HEK293 (cell line): ENCODE data around the gene BTBD16.
A peak's percentile ranks its signal among the peaks of the same experiment; 100 is the strongest.

Source experiments
- CTCF ChIA-PET: fragments of 350-600 bp; formaldehyde crosslinking; extraction: SDS; loops from one replicate; lab custom pipeline; 2021; ENCODE audit warnings: antibody characterized with exemption; lab: Yijun Ruan, JAX
- POLR2A ChIA-PET: fragments of 300-600 bp; formaldehyde crosslinking; extraction: SDS; loops from one replicate; lab custom pipeline; 2020; ENCODE audit warnings: antibody characterized with exemption, inconsistent platforms; lab: Yijun Ruan, JAX
- H3K27ac ChIP-seq: fragments of 200-500 bp; sonication (Bioruptor generic); 2 replicates; pipeline ENCODE4 v1.5.1; 2014; ENCODE audit warnings: low read depth, low read length, control low read depth, inconsistent platforms; ENCODE audit errors: extremely low read depth
- H3K36me3 ChIP-seq, 2 experiments: fragments of 200-500 bp in 1 of 2; sonication (Bioruptor generic) in 1 of 2; 1 replicate in 1 of 2; 2 replicates in 1 of 2; pipeline ENCODE4 v1.5.1; 2014 to 2017; ENCODE audit warnings: inconsistent platforms in 2 of 2, low read length in 2 of 2; ENCODE audit not compliant: control insufficient read depth in 2 of 2, insufficient read depth in 1 of 2
- H3K4me1 ChIP-seq: fragments of 200-500 bp; sonication (Bioruptor generic); 2 replicates; pipeline ENCODE4 v1.5.1; 2014; ENCODE audit warnings: mild to moderate bottlenecking, low read length, inconsistent platforms; ENCODE audit not compliant: control insufficient read depth, insufficient read depth
- H3K4me3 ChIP-seq: 2 replicates; pipeline ENCODE4 v1.5.1; 2011; ENCODE audit warnings: low read depth, mild to moderate bottlenecking, control low read depth, low read length, moderate library complexity
- H3K9me3 ChIP-seq: fragments of 200-500 bp; sonication (Bioruptor generic); 2 replicates; pipeline ENCODE4 v1.5.1; 2014; ENCODE audit warnings: low read depth, low read length, inconsistent platforms; ENCODE audit not compliant: control insufficient read depth, insufficient read depth
- KLF7 ChIP-seq: fragments of 450-650 bp; formaldehyde crosslinking; IDR thresholded peaks from 2 replicates; pipeline ENCODE4 v1.5.1; 2016; ENCODE audit warnings: missing biosample characterization, missing genetic modification characterization, borderline replicate concordance
- RBAK ChIP-seq: fragments of 450-650 bp; formaldehyde crosslinking; IDR thresholded peaks from 2 replicates; pipeline ENCODE4 v1.5.1; 2016; ENCODE audit warnings: missing biosample characterization, missing genetic modification characterization
- SCRT1 ChIP-seq: fragments of 450-650 bp; formaldehyde crosslinking; IDR thresholded peaks from 2 replicates; pipeline ENCODE4 v1.5.1; 2016; ENCODE audit warnings: missing biosample characterization, missing genetic modification characterization, borderline replicate concordance
- TCF7L2 ChIP-seq: IDR thresholded peaks from 2 replicates; pipeline ENCODE4 v1.6.1; 2011; ENCODE audit warnings: low read depth, mild to moderate bottlenecking, inconsistent platforms, low read length, moderate library complexity, borderline replicate concordance
- ZEB2 ChIP-seq: fragments of 450-650 bp; formaldehyde crosslinking; IDR thresholded peaks from 2 replicates; pipeline ENCODE4 v1.5.1; 2016; ENCODE audit warnings: missing biosample characterization, missing genetic modification characterization
- ZNF2 ChIP-seq: fragments of 450-650 bp; formaldehyde crosslinking; IDR thresholded peaks from 2 replicates; pipeline ENCODE4 v1.5.1; 2016; ENCODE audit warnings: missing biosample characterization, missing genetic modification characterization
- ZNF37A ChIP-seq: fragments of 450-650 bp; IDR thresholded peaks from 2 replicates; pipeline ENCODE4 v1.5.1; 2018; ENCODE audit warnings: missing biosample characterization, missing genetic modification characterization
- ZNF433 ChIP-seq: fragments of 450-650 bp; formaldehyde crosslinking; IDR thresholded peaks from 2 replicates; pipeline ENCODE4 v1.5.1; 2016; ENCODE audit warnings: missing biosample characterization, missing genetic modification characterization, low read depth
- ZNF48 ChIP-seq: fragments of 450-650 bp; formaldehyde crosslinking; IDR thresholded peaks from 2 replicates; pipeline ENCODE4 v1.5.1; 2016; ENCODE audit warnings: missing biosample characterization, missing genetic modification characterization
- ZNF571 ChIP-seq: fragments of 450-650 bp; formaldehyde crosslinking; IDR thresholded peaks from 2 replicates; pipeline ENCODE4 v1.5.0; 2017; ENCODE audit warnings: missing biosample characterization, missing genetic modification characterization
- ZNF585B ChIP-seq: fragments of 450-650 bp; formaldehyde crosslinking; IDR thresholded peaks from 2 replicates; pipeline ENCODE4 v1.5.1; 2016; ENCODE audit warnings: missing biosample characterization, missing genetic modification characterization
- ZNF623 ChIP-seq: fragments of 450-650 bp; formaldehyde crosslinking; IDR thresholded peaks from 2 replicates; pipeline ENCODE4 v1.5.1; 2016; ENCODE audit warnings: missing biosample characterization, missing genetic modification characterization
- ZNF639 ChIP-seq: fragments of 450-650 bp; formaldehyde crosslinking; IDR thresholded peaks from 2 replicates; pipeline ENCODE4 v1.5.1; 2016; ENCODE audit warnings: missing biosample characterization, missing genetic modification characterization
- ZNF664 ChIP-seq: fragments of 450-650 bp; formaldehyde crosslinking; IDR thresholded peaks from 2 replicates; pipeline ENCODE4 v1.5.1; 2016; ENCODE audit warnings: missing biosample characterization, missing genetic modification characterization
- ZNF701 ChIP-seq: fragments of 450-650 bp; formaldehyde crosslinking; IDR thresholded peaks from 2 replicates; pipeline ENCODE4 v1.5.1; 2016; ENCODE audit warnings: missing biosample characterization, missing genetic modification characterization
- ZSCAN18 ChIP-seq: fragments of 450-650 bp; formaldehyde crosslinking; IDR thresholded peaks from 2 replicates; pipeline ENCODE4 v1.5.1; 2016; ENCODE audit warnings: missing biosample characterization, missing genetic modification characterization
- ZSCAN30 ChIP-seq: fragments of 450-650 bp; IDR thresholded peaks from 2 replicates; pipeline ENCODE4 v1.5.1; 2018; ENCODE audit warnings: missing biosample characterization, mild to moderate bottlenecking, missing genetic modification characterization, moderate library complexity
- TF ChIP-seq, protein P1 (sequence below): fragments of 450-650 bp; formaldehyde crosslinking; IDR thresholded peaks from 2 replicates; pipeline ENCODE4 v1.5.1; 2016; ENCODE audit warnings: missing biosample characterization, missing genetic modification characterization

Gene BTBD16

GRCh38 chr10:122306282-122306681 lies 35.2 kb downstream of the BTBD16 start:
- TF ChIP-seq ZNF571 (tag by site-specific recombination) (no peak), ZSCAN18 (tag by site-specific recombination) (no peak), SCRT1 (no peak), RBAK (tag by site-specific recombination) (no peak), ZNF623 (no peak), KLF7 (tag by site-specific recombination) (no peak), ZNF37A (tag by site-specific recombination) (no peak), ZEB2 (tag by site-specific recombination) (no peak), ZSCAN30 (tag by site-specific recombination) (no peak), ZNF433 (tag by site-specific recombination) (no peak), ZNF585B (tag by site-specific recombination) (no peak), ZNF48 (tag by site-specific recombination) (no peak), ZNF2 (tag by site-specific recombination) (no peak), TCF7L2 (no peak), ZNF701 (tag by site-specific recombination) (no peak)
- TF ChIP-seq, protein P1, sequence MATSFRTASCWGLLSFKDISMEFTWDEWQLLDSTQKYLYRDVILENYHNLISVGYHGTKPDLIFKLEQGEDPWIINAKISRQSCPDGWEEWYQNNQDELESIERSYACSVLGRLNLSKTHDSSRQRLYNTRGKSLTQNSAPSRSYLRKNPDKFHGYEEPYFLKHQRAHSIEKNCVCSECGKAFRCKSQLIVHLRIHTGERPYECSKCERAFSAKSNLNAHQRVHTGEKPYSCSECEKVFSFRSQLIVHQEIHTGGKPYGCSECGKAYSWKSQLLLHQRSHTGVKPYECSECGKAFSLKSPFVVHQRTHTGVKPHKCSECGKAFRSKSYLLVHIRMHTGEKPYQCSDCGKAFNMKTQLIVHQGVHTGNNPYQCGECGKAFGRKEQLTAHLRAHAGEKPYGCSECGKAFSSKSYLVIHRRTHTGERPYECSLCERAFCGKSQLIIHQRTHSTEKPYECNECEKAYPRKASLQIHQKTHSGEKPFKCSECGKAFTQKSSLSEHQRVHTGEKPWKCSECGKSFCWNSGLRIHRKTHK (tag by site-specific recombination) = no peak
- CTCF ChIA-PET = interaction anchor here (1.4 to 3.0 kb wide), 4 partner anchors 8 to 259 kb away, joined by 4 to 25 read pairs (median 8); no protein-coding TSS in a partner anchor

GRCh38 chr10:122306744-122307143 lies 35.6 kb downstream of the BTBD16 start:
- ChIA-PET POLR2A (no interaction called here), CTCF (interaction anchor here (1.4 to 3.0 kb wide), 3 partner anchors 9 to 259 kb away, joined by 4 to 25 read pairs (median 6); no protein-coding TSS in a partner anchor)
- no peak overlapping the region for H3K27ac ChIP-seq
- no peaks in the 10 kb centered on the region for H3K36me3 ChIP-seq
- no peak overlapping the region for H3K4me3 ChIP-seq
- TF ChIP-seq ZNF639 (tag by site-specific recombination) (no peak), ZNF664 (tag by site-specific recombination) (peak; percentile 51; the same call in 1 of the 2 replicates)
- H3K9me3 ChIP-seq = no peaks in the 10 kb centered on the region
- peaks cover 13% of the 10 kb centered on the region for H3K4me1 ChIP-seq

More at GRCh38 chr10:122306282-122306681, 35.2 kb downstream of the BTBD16 start:
- no peak overlapping the region for H3K4me3 ChIP-seq
- POLR2A ChIA-PET = no interaction called here
- H3K36me3 ChIP-seq = no peaks in the 10 kb centered on the region
- peaks cover 13% of the 10 kb centered on the region for H3K4me1 ChIP-seq
- no peak overlapping the region for H3K27ac ChIP-seq
- no peaks in the 10 kb centered on the region for H3K9me3 ChIP-seq
